HCT116 (cell line): ENCODE measurements around the gene UNC79. TPM values are rescaled to one million over a fixed set of nuclear protein-coding genes. Genes with fewer than 3 reads are reported as not detected.

Experiments used
- ATAC-seq: fragments of 200-7000 bp; cut with Tn5 transposase; 2 replicates; pipeline ENCODE4 v1.9.1; 2020; ENCODE audit warnings: mild to moderate bottlenecking, moderate library complexity
- BruUV-seq: library from RNA; stranded (reverse); fragments of 400-500 nt; replicated peaks from 2 replicates; lab custom pipeline; 2021; lab: Mats Ljungman, UMichigan
- CTCF ChIA-PET: fragments of 300-600 bp; sonication (Branson Sonifier 250); formaldehyde crosslinking; loops from one replicate; lab custom pipeline; 2021; ENCODE audit warnings: antibody characterized with exemption; lab: Charles Lee
- POLR2A ChIA-PET: fragments of 300-600, 350-600 bp; sonication (Branson Sonifier 250); formaldehyde crosslinking; loops from one replicate; lab custom pipeline; 2021; ENCODE audit warnings: antibody characterized with exemption; lab: Charles Lee
- RAD21 ChIA-PET, 2 experiments: fragments of 300-600 bp; sonication (Branson Sonifier 250); formaldehyde crosslinking; loops; one replicate each; lab custom pipeline; 2023; ENCODE audit warnings: low total read pairs in 2 of 2; ENCODE audit not compliant: uncharacterized antibody in 2 of 2, unreplicated experiment in 2 of 2, low non-redundant PET in 1 of 2; lab: Charles Lee
- DNase-seq: peaks from one replicate; pipeline ENCODE4 v3.0.0-alpha.2; 2010; ENCODE audit warnings: low read depth, low spot score
- H2AFZ ChIP-seq: fragments of 200-600 bp; shearing (Covaris generic), sonication (generic); 2 replicates; pipeline ENCODE4 v1.6.1; 2017; ENCODE audit warnings: low read depth, mixed run types, mixed read lengths, antibody characterized with exemption, low read length; ENCODE audit not compliant: poor library complexity, severe bottlenecking
- H3K27ac ChIP-seq: 2 replicates; pipeline ENCODE4 v1.5.1; 2012; ENCODE audit warnings: low read depth, low read length
- H3K27me3 ChIP-seq: fragments of 200-600 bp; sonication (generic); 2 replicates; pipeline ENCODE4 v1.6.1; 2016; ENCODE audit warnings: mixed run types, low read length, mixed read lengths; ENCODE audit not compliant: insufficient read depth
- H3K36me3 ChIP-seq, 2 experiments: fragments of 200-500 bp in 1 of 2; fragments of 200-600 bp in 1 of 2; sonication (Bioruptor generic) in 1 of 2; sonication (generic) in 1 of 2; 2 replicates each; pipeline versions ENCODE4 v1.5.1 to v1.6.1; 2014 to 2016; ENCODE audit warnings: low read length in 2 of 2, inconsistent platforms in 1 of 2, mixed read lengths in 1 of 2, mixed run types in 1 of 2; ENCODE audit not compliant: insufficient read depth in 2 of 2, control insufficient read depth in 1 of 2
- H3K4me1 ChIP-seq, 2 experiments: fragments of 200-600 bp in 1 of 2; sonication (generic) in 1 of 2; 2 replicates each; pipeline versions ENCODE4 v1.5.1 to v1.6.1; 2012 to 2017; ENCODE audit warnings: low read length in 2 of 2, inconsistent platforms in 1 of 2, mild to moderate bottlenecking in 1 of 2, mixed read lengths in 1 of 2, mixed run types in 1 of 2, moderate library complexity in 1 of 2; ENCODE audit not compliant: insufficient read depth in 2 of 2, control insufficient read depth in 1 of 2
- H3K4me2 ChIP-seq: fragments of 200-600 bp; sonication (generic); 2 replicates; pipeline ENCODE4 v1.6.1; 2017; ENCODE audit warnings: mixed run types, low read length, mixed read lengths
- H3K4me3 ChIP-seq, 2 experiments: fragments of 200-600 bp in 1 of 2; sonication (generic) in 1 of 2; replicated peaks in 1 of 2; 2 replicates each; pipeline ENCODE4 v1.5.1; 2011 to 2016; ENCODE audit warnings: low read length in 2 of 2, control low read depth in 1 of 2, low read depth in 1 of 2, mild to moderate bottlenecking in 1 of 2, mixed read lengths in 1 of 2, mixed run types in 1 of 2
- H3K79me2 ChIP-seq: fragments of 200-600 bp; sonication (generic); 2 replicates; pipeline ENCODE4 v1.6.1; 2017; ENCODE audit warnings: mild to moderate bottlenecking, mixed run types, low read length, moderate library complexity, mixed read lengths; ENCODE audit not compliant: insufficient read depth
- H3K9ac ChIP-seq: fragments of 200-600 bp; sonication (generic); 2 replicates; pipeline ENCODE4 v1.6.1; 2016; ENCODE audit warnings: low read length, mixed read lengths
- H3K9me2 ChIP-seq: fragments of 200-600 bp; sonication (generic), shearing (Covaris generic); 2 replicates; pipeline ENCODE4 v1.6.1; 2017; ENCODE audit warnings: mixed run types, mild to moderate bottlenecking, moderate library complexity; ENCODE audit not compliant: insufficient read depth
- H3K9me3 ChIP-seq, 2 experiments: fragments of 200-500 bp in 1 of 2; fragments of 200-600 bp in 1 of 2; sonication (Bioruptor generic) in 1 of 2; sonication (generic) in 1 of 2; 2 replicates each; pipeline ENCODE4 v1.6.1; 2014 to 2017; ENCODE audit warnings: low read length in 2 of 2, mixed read lengths in 2 of 2, inconsistent platforms in 1 of 2, low read depth in 1 of 2, mild to moderate bottlenecking in 1 of 2, mixed run types in 1 of 2, moderate library complexity in 1 of 2; ENCODE audit not compliant: control insufficient read depth in 1 of 2, insufficient read depth in 1 of 2
- H4K20me1 ChIP-seq: fragments of 200-600 bp; sonication (generic), shearing (Covaris generic); 2 replicates; pipeline ENCODE4 v1.6.1; 2017; ENCODE audit warnings: mixed run types, mild to moderate bottlenecking, moderate library complexity; ENCODE audit not compliant: insufficient read depth
- CBX3 ChIP-seq: IDR thresholded peaks from 2 replicates; pipeline ENCODE4 v1.6.1; 2012; ENCODE audit warnings: low read depth
- CTCF ChIP-seq, 3 experiments: fragments of 200-600 bp in 1 of 3; sonication (generic) in 1 of 3; IDR thresholded peaks in 2 of 3; conservative IDR thresholded peaks in 1 of 3; 2 replicates each; pipeline ENCODE4 v1.5.1; 2012 to 2017; ENCODE audit warnings: low read depth in 2 of 3, low read length in 2 of 3, antibody characterized with exemption in 1 of 3, borderline replicate concordance in 1 of 3, control low read depth in 1 of 3, mild to moderate bottlenecking in 1 of 3, mixed read lengths in 1 of 3, mixed run types in 1 of 3, moderate library complexity in 1 of 3; ENCODE audit not compliant: insufficient read depth in 1 of 3
- EGR1 ChIP-seq: IDR thresholded peaks from 2 replicates; pipeline ENCODE4 v1.6.1; 2012; ENCODE audit warnings: low read depth
- ELF1 ChIP-seq: IDR thresholded peaks from 2 replicates; pipeline ENCODE4 v1.6.1; 2012; ENCODE audit warnings: low read depth, borderline replicate concordance
- EZH2 ChIP-seq: fragments of 200-600 bp; sonication (generic); IDR thresholded peaks from 2 replicates; pipeline ENCODE4 v1.6.1; 2017; ENCODE audit warnings: antibody characterized with exemption, mixed run types
- EZH2phosphoT487 ChIP-seq: fragments of 200-600 bp; IDR thresholded peaks from 2 replicates; pipeline ENCODE4 v1.6.1; 2018; ENCODE audit warnings: antibody characterized with exemption, borderline replicate concordance
- JUND ChIP-seq: IDR thresholded peaks from 2 replicates; pipeline ENCODE4 v1.6.1; 2012
- MAX ChIP-seq: IDR thresholded peaks from 2 replicates; pipeline ENCODE4 v1.6.1; 2012
- POLR2AphosphoS5 ChIP-seq: IDR thresholded peaks from 2 replicates; pipeline ENCODE4 v1.6.1; 2011; ENCODE audit warnings: mild to moderate bottlenecking, low read depth, low read length, moderate library complexity
- RAD21 ChIP-seq: IDR thresholded peaks from 2 replicates; pipeline ENCODE4 v1.6.1; 2012; ENCODE audit warnings: low read depth, mild to moderate bottlenecking
- REST ChIP-seq: IDR thresholded peaks from 2 replicates; pipeline ENCODE4 v1.6.1; 2012; ENCODE audit warnings: low read depth
- SIN3A ChIP-seq: IDR thresholded peaks from 2 replicates; pipeline ENCODE4 v1.6.1; 2012; ENCODE audit warnings: low read depth
- SRF ChIP-seq: IDR thresholded peaks from 2 replicates; pipeline ENCODE4 v1.6.1; 2012; ENCODE audit warnings: low read depth
- TCF7L2 ChIP-seq: IDR thresholded peaks from 2 replicates; pipeline ENCODE4 v1.7.0; 2011; ENCODE audit warnings: borderline replicate concordance, inconsistent platforms; ENCODE audit not compliant: insufficient read depth, insufficient read length; ENCODE audit errors: extremely low read depth
- YY1 ChIP-seq: IDR thresholded peaks from 2 replicates; pipeline ENCODE4 v1.6.1; 2011; ENCODE audit warnings: low read length, low read depth, moderate library complexity, mild to moderate bottlenecking; ENCODE audit not compliant: insufficient replicate concordance; ENCODE audit errors: extremely low read depth
- ZNF274 ChIP-seq: fragments of 200-500 bp; sonication (Bioruptor generic); IDR thresholded peaks from 2 replicates; pipeline ENCODE4 v1.6.1; 2014; ENCODE audit warnings: mild to moderate bottlenecking, low read depth, low read length, inconsistent platforms
- intact Hi-C: fragments of 100-400 bp; cut with micrococcal nuclease; formaldehyde crosslinking; loops from 2 replicates; pipeline ENCODE4 v1.10.0; 2022
- total RNA-seq: library from RNA; stranded (reverse); gene quantifications from one replicate; pipeline ENCODE4 v1.2.1, GENCODE V29; 2021; ENCODE audit not compliant: unreplicated experiment
- TF ChIP-seq, protein P1 (sequence below): IDR thresholded peaks from 2 replicates; pipeline ENCODE4 v1.6.1; 2012

The UNC79 gene
- total RNA-seq, 1 experiment from 2014 or later, result 0.10 TPM

- Histone ChIP-seq H3K9me3 (no peaks in the 10 kb centered on the region; a peak in 1 of 4 replicates), H3K4me1 (no peaks in the 10 kb centered on the region), H3K27ac (no peak overlapping the region), H3K9ac (no peak overlapping the region), H3K4me2 (no peak overlapping the region), H3K9me2 (no peaks in the 10 kb centered on the region), H3K36me3 (no peaks in the 10 kb centered on the region), H3K79me2 (no peaks in the 10 kb centered on the region), H3K4me3 (no peak overlapping the region), H3K27me3 (peaks cover 41% of the 10 kb centered on the region), H4K20me1 (no peaks in the 10 kb centered on the region), H2AFZ (no peak overlapping the region)
- POLR2A ChIA-PET, result no interaction called here
- no peak for TF ChIP-seq RAD21
- no peak for TF ChIP-seq SRF
- no peak for TF ChIP-seq ZNF274
- no peak for TF ChIP-seq MAX
- TF ChIP-seq ELF1, result no peak
- no peak for TF ChIP-seq EZH2
- TF ChIP-seq REST, result no peak
- TF ChIP-seq EGR1, result no peak
- no peak for TF ChIP-seq CBX3
- TF ChIP-seq POLR2AphosphoS5, result no peak
- no peak for TF ChIP-seq SIN3A
- TF ChIP-seq JUND, result no peak
- TF ChIP-seq, protein P1, sequence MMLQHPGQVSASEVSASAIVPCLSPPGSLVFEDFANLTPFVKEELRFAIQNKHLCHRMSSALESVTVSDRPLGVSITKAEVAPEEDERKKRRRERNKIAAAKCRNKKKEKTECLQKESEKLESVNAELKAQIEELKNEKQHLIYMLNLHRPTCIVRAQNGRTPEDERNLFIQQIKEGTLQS, result no peak
- no peak for TF ChIP-seq TCF7L2
- no peak for TF ChIP-seq CTCF (IDR thresholded peaks at IDR 0.05 in 2 of 3, conservative IDR thresholded peaks at IDR 0.05 in 1 of 3; ENCODE audit: borderline replicate concordance in 1 of 3, insufficient read depth in 1 of 3, low read depth in 2 of 3, low read length in 2 of 3)
- TF ChIP-seq EZH2phosphoT487, result no peak
- no peak for TF ChIP-seq YY1
- no peak for ATAC-seq
- RAD21 ChIA-PET, result no interaction called here
- intact Hi-C loops, result no loop called here
- DNase-seq, result no peak
- CTCF ChIA-PET, result no interaction called here
- BruUV-seq, result no TSS peak
Observed at GRCh38 chr14:93606091-93606490, 175.4 kb downstream of the UNC79 start.
